HEK293 (cell line): ENCODE data around the gene INPP5A.

Experiments used
- ATF2 ChIP-seq: fragments of 450-650 bp; formaldehyde crosslinking; IDR thresholded peaks from 2 replicates; pipeline ENCODE4 v1.5.1; 2016; ENCODE audit warnings: missing biosample characterization, missing genetic modification characterization, low read depth
- CTCF ChIP-seq: fragments of 450-650 bp; formaldehyde crosslinking; IDR thresholded peaks from 2 replicates; pipeline ENCODE4 v1.5.1; 2016; ENCODE audit warnings: missing biosample characterization, missing genetic modification characterization
- REST ChIP-seq: fragments of 450-650 bp; formaldehyde crosslinking; IDR thresholded peaks from 2 replicates; pipeline ENCODE4 v1.5.1; 2016; ENCODE audit warnings: missing biosample characterization, missing genetic modification characterization
- SCRT2 ChIP-seq: fragments of 450-650 bp; formaldehyde crosslinking; IDR thresholded peaks from 2 replicates; pipeline ENCODE4 v1.5.1; 2016; ENCODE audit warnings: missing biosample characterization, missing genetic modification characterization
- SP2 ChIP-seq: fragments of 450-650 bp; formaldehyde crosslinking; IDR thresholded peaks from 2 replicates; pipeline ENCODE4 v1.5.1; 2016; ENCODE audit warnings: missing biosample characterization, missing genetic modification characterization
- ZNF596 ChIP-seq: fragments of 450-650 bp; IDR thresholded peaks from 2 replicates; pipeline ENCODE4 v1.5.0; 2018; ENCODE audit warnings: missing biosample characterization, mild to moderate bottlenecking, missing genetic modification characterization, moderate library complexity
- ZNF670 ChIP-seq: fragments of 450-650 bp; formaldehyde crosslinking; IDR thresholded peaks from 2 replicates; pipeline ENCODE4 v1.5.1; 2016; ENCODE audit warnings: missing biosample characterization, missing genetic modification characterization, low read depth
- ZNF707 ChIP-seq: fragments of 450-650 bp; formaldehyde crosslinking; IDR thresholded peaks from 2 replicates; pipeline ENCODE4 v1.5.1; 2016; ENCODE audit warnings: missing biosample characterization, missing genetic modification characterization

- TF ChIP-seq CTCF (tag by site-specific recombination): no peak
- TF ChIP-seq ZNF596 (tag by site-specific recombination): no peak
- no peak for TF ChIP-seq SP2 (tag by site-specific recombination)
- no peak for TF ChIP-seq ATF2 (tag by site-specific recombination)
- no peak for TF ChIP-seq SCRT2 (tag by site-specific recombination)
- TF ChIP-seq ZNF707 (tag by site-specific recombination): no peak
- TF ChIP-seq REST: no peak
- TF ChIP-seq ZNF670: no peak
These were observed 128.5 kb downstream of the INPP5A start for GRCh38 chr10:132665946-132666704.
